ENCODE measurements around the gene WWOX. TPM values are rescaled to one million over a fixed set of nuclear protein-coding genes. Genes with fewer than 3 reads are reported as not detected.

WWOX gene
- total and polyA plus RNA-seq, 2 of the 13 experiments (the other 11 are each of a cell fraction or from before 2014, with no cell fraction given) = 9.1 to 37.4 TPM

DNA sequence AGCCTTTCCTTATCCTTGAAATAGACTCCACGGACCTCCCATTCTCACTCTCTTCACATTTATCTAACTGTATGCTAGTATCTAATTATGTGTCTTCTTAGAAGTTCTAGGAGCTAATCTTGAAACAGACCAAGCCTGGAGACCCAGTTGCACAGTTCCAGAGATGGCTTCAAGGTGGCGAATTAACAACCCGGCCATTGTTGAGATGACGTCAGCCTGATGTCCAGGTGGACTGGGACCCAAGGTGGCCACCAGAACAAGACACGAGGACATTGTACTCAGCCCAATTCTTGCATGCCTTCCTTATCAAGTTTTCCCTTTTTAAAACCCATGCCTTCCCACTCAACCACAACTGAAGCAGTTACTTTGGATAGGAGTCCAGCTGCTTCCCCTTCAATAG is 29.5 kb upstream of the WWOX start:
- H3K9me3 ChIP-seq (ENCODE audit: low read length) = no peaks in the 10 kb centered on the region
- no peak for ATAC-seq
- no peaks in the 10 kb centered on the region for H3K79me2 ChIP-seq (ENCODE audit: insufficient read depth, low read length)
- in situ Hi-C loops (cut with HindIII; ENCODE audit: extremely low pct_ligation_motif_present, low pct_unique_long_range_greater_than_20kb) = no loop called here
- no peak overlapping the region for H3K4me2 ChIP-seq (ENCODE audit: low read depth, low read length)
- H3K4me3 ChIP-seq (replicated peaks in 1 of 3; ENCODE audit: insufficient read depth in 1 of 3, low read depth in 2 of 3, low read length in 3 of 3) = no peak overlapping the region
- DNase-seq (ENCODE audit: low spot score) = no peak
- CTCF ChIA-PET (ENCODE audit: low intra/inter-chr PET ratio, low total read pairs) = no interaction called here
- H4K20me1 ChIP-seq (ENCODE audit: insufficient read depth, low read length) = no peaks in the 10 kb centered on the region
- 68% methylated on average over 5 of the region's 5 CpGs for WGBS (ENCODE audit: low lambda C conversion rate)
- no peak overlapping the region for H2AFZ ChIP-seq (ENCODE audit: low read length)
- no peaks in the 10 kb centered on the region for H3K36me3 ChIP-seq (replicated peaks in 1 of 2; ENCODE audit: control insufficient read depth in 1 of 2, insufficient read depth in 2 of 2, low read length in 2 of 2)
- peaks cover 8% of the 10 kb centered on the region; the same call in 1 of the 2 replicates for H3K4me1 ChIP-seq (ENCODE audit: insufficient read depth, low read length)
- BruUV-seq (replicated peaks) = no TSS peak
- H3K27ac ChIP-seq (ENCODE audit: extremely low read length, insufficient read depth, low read length) = no peak overlapping the region
- TF ChIP-seq NR2F6 (IDR thresholded peaks at IDR 0.05) = no peak
- TF ChIP-seq NR2F6 (CRISPR knock-in tag; IDR thresholded peaks at IDR 0.05) = no peak
- peak; percentile 74 for TF ChIP-seq ATF7 (IDR thresholded peaks at IDR 0.05)
- no peak for TF ChIP-seq ATF7 (CRISPR knock-in tag; IDR thresholded peaks at IDR 0.05)
- TF ChIP-seq CREB1 (IDR thresholded peaks at IDR 0.05) = peak; percentile 68
- no peak for TF ChIP-seq CREB1 (CRISPR knock-in tag; IDR thresholded peaks at IDR 0.05)
- intact Hi-C loops (cut with micrococcal nuclease; ENCODE audit: unreplicated experiment) = no loop called here
- H3K9ac ChIP-seq (ENCODE audit: insufficient read depth, low read depth, low read length) = no peak overlapping the region
- H3K27me3 ChIP-seq (ENCODE audit: control insufficient read depth in 1 of 2, insufficient read depth in 2 of 2, low read length in 2 of 2) = peaks cover 0 to 2% of the 10 kb centered on the region in 2 experiments; a peak in 2 of 5 replicates
- no peak for FAIRE-seq
- POLR2A ChIA-PET = no interaction called here

DNA sequence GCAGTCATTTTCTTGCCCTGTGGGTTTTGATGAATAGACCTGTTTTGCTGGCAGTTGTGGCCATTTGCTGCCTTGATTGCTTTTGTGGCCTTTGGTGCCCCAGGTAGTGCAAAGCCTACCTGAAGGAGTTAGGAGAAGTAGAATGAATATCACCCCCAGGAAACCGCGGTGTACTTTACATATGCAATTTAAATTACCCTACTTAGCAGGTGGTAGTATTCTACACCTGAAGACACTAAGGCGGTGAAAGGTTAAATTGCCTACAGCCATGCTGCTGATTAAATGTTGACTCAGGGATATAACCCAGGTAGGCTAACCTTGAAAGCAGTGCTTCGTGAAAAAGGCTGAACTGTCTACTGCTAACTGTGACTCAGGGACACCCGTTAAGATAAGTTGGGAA is 27.2 kb upstream of the WWOX start:
- CTCF ChIA-PET (ENCODE audit: low intra/inter-chr PET ratio, low total read pairs) = no interaction called here
- no peak overlapping the region for H3K9ac ChIP-seq (ENCODE audit: insufficient read depth, low read depth, low read length)
- in situ Hi-C loops (cut with HindIII; ENCODE audit: extremely low pct_ligation_motif_present, low pct_unique_long_range_greater_than_20kb) = no loop called here
- H3K4me2 ChIP-seq (ENCODE audit: low read depth, low read length) = no peak overlapping the region
- no peaks in the 10 kb centered on the region for H3K9me3 ChIP-seq (ENCODE audit: low read length)
- H3K79me2 ChIP-seq (ENCODE audit: insufficient read depth, low read length) = no peaks in the 10 kb centered on the region
- H2AFZ ChIP-seq (ENCODE audit: low read length) = no peak overlapping the region
- FAIRE-seq (no peak), DNase-seq (ENCODE audit: low spot score) (no peak), ATAC-seq (peak; percentile 67)
- no peaks in the 10 kb centered on the region for H3K36me3 ChIP-seq (replicated peaks in 1 of 2; ENCODE audit: control insufficient read depth in 1 of 2, insufficient read depth in 2 of 2, low read length in 2 of 2)
- TF ChIP-seq MAFK (conservative IDR thresholded peaks at IDR 0.05 in 1 of 2, IDR thresholded peaks at IDR 0.05 in 1 of 2; ENCODE audit: low read length in 2 of 2) (peak; percentile 82 to 87), PITX1 (CRISPR knock-in tag; IDR thresholded peaks at IDR 0.05) (peak; percentile 30; the same call in 1 of the 2 replicates), ATRX (CRISPR knock-in tag; IDR thresholded peaks at IDR 0.05; ENCODE audit: borderline replicate concordance) (no peak), MAFF (IDR thresholded peaks at IDR 0.05; ENCODE audit: low read depth, low read length) (peak; percentile 79), ZNF589 (CRISPR knock-in tag; conservative IDR thresholded peaks at IDR 0.05) (no peak), ZNF652 (CRISPR knock-in tag; IDR thresholded peaks at IDR 0.05; ENCODE audit: borderline replicate concordance, low read depth) (peak; percentile 69)
- no peaks in the 10 kb centered on the region for H3K27me3 ChIP-seq (ENCODE audit: control insufficient read depth in 1 of 2, insufficient read depth in 2 of 2, low read length in 2 of 2)
- POLR2A ChIA-PET = no interaction called here
- BruUV-seq (replicated peaks) = no TSS peak
- intact Hi-C loops (cut with micrococcal nuclease; ENCODE audit: unreplicated experiment) = no loop called here
- H3K4me1 ChIP-seq (ENCODE audit: insufficient read depth, low read length) = peaks cover 8% of the 10 kb centered on the region; the same call in 1 of the 2 replicates
- H4K20me1 ChIP-seq (ENCODE audit: insufficient read depth, low read length) = no peaks in the 10 kb centered on the region
- no peak overlapping the region for H3K27ac ChIP-seq (ENCODE audit: extremely low read length, insufficient read depth, low read length)
- H3K4me3 ChIP-seq (replicated peaks in 1 of 3; ENCODE audit: insufficient read depth in 1 of 3, low read depth in 2 of 3, low read length in 3 of 3) = no peak overlapping the region
- WGBS (ENCODE audit: low lambda C conversion rate) = 20% methylated on average over 5 of the region's 5 CpGs
